Measurements from ENCODE around the gene DNAL1. TPM values are rescaled to one million over a fixed set of nuclear protein-coding genes. Genes with fewer than 3 reads are reported as not detected.

DNAL1 gene
- total RNA-seq, 6 donors from 2014 or later, result 4.2 to 29.8 (median 11.5) TPM

- H3K4me3 ChIP-seq, result no peak overlapping the region
- H3K27me3 ChIP-seq, result no peaks in the 10 kb centered on the region
- 16 to 44% methylated on average over 9 to 11 of the region's 11 CpGs for WGBS, 2 donors
- no peaks in the 10 kb centered on the region for H3K9me3 ChIP-seq
- H3K36me3 ChIP-seq, result peaks cover 7 to 17% (median 14%) of the 10 kb centered on the region in 4 donors
- ATAC-seq (ENCODE audit: low FRiP score in 2 of 2) (peak in 1 of 2 donors; percentile 9), DNase-seq (peak in 1 of 2 donors; percentile 77)
- no peak for TF ChIP-seq CTCF (IDR thresholded peaks at IDR 0.05)
- TF ChIP-seq POLR2AphosphoS5 (IDR thresholded peaks at IDR 0.05), result peak; percentile 46 to 59
- peak in 1 of 4 donors; percentile 49 for TF ChIP-seq EP300 (IDR thresholded peaks at IDR 0.05)
- no peak for TF ChIP-seq POLR2A (IDR thresholded peaks at IDR 0.05)
- peak overlapping the region; percentile 80 to 89 (median 87) for H3K27ac ChIP-seq
- peaks cover 94 to 100% (median 97%) of the 10 kb centered on the region in 4 donors for H3K4me1 ChIP-seq
Observed at GRCh38 chr14:73743431-73743931, 98.7 kb downstream of the DNAL1 start.

GRCh38 chr14:73744175-73744867 lies 99.5 kb downstream of the DNAL1 start:
- 44 to 57% methylated on average over 5 to 7 of the region's 7 CpGs for WGBS, 2 donors
- DNase-seq, result no peak
- H3K4me1 ChIP-seq, result peaks cover 91 to 99% (median 97%) of the 10 kb centered on the region in 4 donors
- no peak for TF ChIP-seq CTCF (IDR thresholded peaks at IDR 0.05)
- TF ChIP-seq POLR2AphosphoS5 (IDR thresholded peaks at IDR 0.05), result no peak
- no peak for TF ChIP-seq POLR2A (IDR thresholded peaks at IDR 0.05)
- TF ChIP-seq EP300 (IDR thresholded peaks at IDR 0.05), result no peak
- no peaks in the 10 kb centered on the region for H3K27me3 ChIP-seq
- no peak for ATAC-seq (ENCODE audit: low FRiP score in 2 of 2)
- H3K36me3 ChIP-seq, result peaks cover under 1 to 8% (median 5%) of the 10 kb centered on the region in 4 donors
- peak overlapping the region; percentile 80 to 89 (median 87) for H3K27ac ChIP-seq
- H3K9me3 ChIP-seq, result no peaks in the 10 kb centered on the region
- no peak overlapping the region for H3K4me3 ChIP-seq

GRCh38 chr14:73744874-73745529 lies 100.2 kb downstream of the DNAL1 start:
- Histone ChIP-seq H3K36me3 (peaks cover 0 to 2% (median 0%) of the 10 kb centered on the region in 4 donors), H3K27ac (peak overlapping the region; percentile 80 to 89 (median 87)), H3K27me3 (no peaks in the 10 kb centered on the region), H3K4me3 (no peak overlapping the region), H3K4me1 (peaks cover 90 to 99% (median 97%) of the 10 kb centered on the region in 4 donors), H3K9me3 (no peaks in the 10 kb centered on the region)
- DNase-seq (peak; percentile 55 to 64), ATAC-seq (ENCODE audit: low FRiP score in 2 of 2) (peak in 1 of 2 donors; percentile 20)
- TF ChIP-seq POLR2AphosphoS5 (IDR thresholded peaks at IDR 0.05) (no peak), POLR2A (IDR thresholded peaks at IDR 0.05) (no peak), EP300 (IDR thresholded peaks at IDR 0.05) (no peak), CTCF (IDR thresholded peaks at IDR 0.05) (no peak)
- WGBS, 2 donors, result 25 to 39% methylated on average over 2 to 6 of the region's 6 CpGs

- DNase-seq (no peak), ATAC-seq (ENCODE audit: low FRiP score in 2 of 2) (no peak)
- WGBS, 2 donors, result 50 to 67% methylated on average over 3 to 7 of the region's 7 CpGs
- Histone ChIP-seq H3K27me3 (no peaks in the 10 kb centered on the region), H3K27ac (peak overlapping the region; percentile 80 to 89 (median 87)), H3K4me3 (no peak overlapping the region), H3K9me3 (no peaks in the 10 kb centered on the region), H3K36me3 (no peaks in the 10 kb centered on the region), H3K4me1 (peaks cover 90 to 99% (median 97%) of the 10 kb centered on the region in 4 donors)
- TF ChIP-seq EP300 (IDR thresholded peaks at IDR 0.05) (no peak), CTCF (IDR thresholded peaks at IDR 0.05) (no peak), POLR2AphosphoS5 (IDR thresholded peaks at IDR 0.05) (no peak), POLR2A (IDR thresholded peaks at IDR 0.05) (no peak)
Observed at GRCh38 chr14:73745571-73746519, 101.1 kb downstream of the DNAL1 start.
